K562 (cell line): ENCODE data around the gene SHOX.
"Not testable (repeated sequence)": the region's sequence is repeated elsewhere in the genome, so short reads cannot be mapped to it uniquely, and the experiment has no call there.

Experiments
- ATF4 ChIP-seq: fragments of 450-650 bp; formaldehyde crosslinking; IDR thresholded peaks from 2 replicates; pipeline ENCODE4 v1.4.0; 2022; ENCODE audit warnings: mild to moderate bottlenecking, moderate library complexity
- EZH2 ChIP-seq: IDR thresholded peaks from 2 replicates; pipeline ENCODE4 v1.6.1; 2012; ENCODE audit warnings: low read depth, mild to moderate bottlenecking, inconsistent platforms, low read length, borderline replicate concordance
- FOXO4 ChIP-seq: fragments of 450-650 bp; formaldehyde crosslinking; IDR thresholded peaks from 2 replicates; pipeline ENCODE4 v1.4.0; 2020; ENCODE audit warnings: mild to moderate bottlenecking, moderate library complexity
- RNF219 ChIP-seq: fragments of 250-450 bp; sonication (Bioruptor Pico); IDR thresholded peaks from 2 replicates; pipeline ENCODE4 v1.5.0; 2022; ENCODE audit warnings: mild to moderate bottlenecking
- STAT6 ChIP-seq: sonication (generic); formaldehyde crosslinking; IDR thresholded peaks from 2 replicates; pipeline ENCODE4 v1.8.1; 2023; ENCODE audit warnings: mild to moderate bottlenecking, missing genetic modification reagents
- TCF7 ChIP-seq: sonication (generic); IDR thresholded peaks from 2 replicates; pipeline ENCODE4 v1.6.1; 2016; ENCODE audit warnings: antibody characterized with exemption, borderline replicate concordance
- USF2 ChIP-seq: sonication (generic); formaldehyde crosslinking; IDR thresholded peaks from 2 replicates; pipeline ENCODE4 v1.5.0; 2020; ENCODE audit warnings: missing genetic modification reagents
- ZFP30 ChIP-seq: fragments of 250-450 bp; sonication (Bioruptor Pico); IDR thresholded peaks from 2 replicates; pipeline ENCODE4 v1.8.0; 2022; ENCODE audit warnings: moderate library complexity, mild to moderate bottlenecking, inconsistent platforms, borderline replicate concordance
- ZNF280B ChIP-seq: fragments of 250-450 bp; sonication (Bioruptor Pico); IDR thresholded peaks from 2 replicates; pipeline ENCODE4 v1.5.1; 2021; ENCODE audit warnings: mild to moderate bottlenecking

- TF ChIP-seq FOXO4 (CRISPR knock-in tag); RNF219 (CRISPR knock-in tag); EZH2; ZFP30 (CRISPR knock-in tag); STAT6 (CRISPR knock-in tag); ATF4 (CRISPR knock-in tag); ZNF280B (CRISPR knock-in tag); USF2 (CRISPR knock-in tag); TCF7: not testable (repeated sequence)
Observed at GRCh38 chrX:604616-605015, 26.0 kb upstream of the SHOX start.
